ENCODE results near the gene SSBP1. TPM values are rescaled to one million over a fixed set of nuclear protein-coding genes. Genes with fewer than 3 reads are reported as not detected.
A peak's percentile ranks its signal among the peaks of the same experiment; 100 is the strongest.
"Not testable (repeated sequence)": the region's sequence is repeated elsewhere in the genome, so short reads cannot be mapped to it uniquely, and the experiment has no call there.

Gene SSBP1
- total RNA-seq, 2 experiments from 2014 or later: 106 to 117 TPM

GRCh38 chr7:141715018-141715417 lies 23.1 kb upstream of the SSBP1 start:
- Mint-ChIP-seq H3K4me1 (peaks cover 5% of the 10 kb centered on the region), H3K36me3 (peaks cover 1% of the 10 kb centered on the region), H3K9me3 (no peaks in the 10 kb centered on the region), H3K4me3 (no peak overlapping the region), H3K27ac (no peak overlapping the region), H3K27me3 (no peaks in the 10 kb centered on the region)
- no peak for DNase-seq
- POLR2A ChIA-PET: no interaction called here
- ATAC-seq (ENCODE audit: low read depth): no peak

- H3K36me3 Mint-ChIP-seq: peaks cover under 1% of the 10 kb centered on the region
- H3K27ac Mint-ChIP-seq: no peak overlapping the region
Measured at GRCh38 chr7:141715794-141716689, 22.1 kb upstream of the SSBP1 start.

GRCh38 chr7:141717450-141717849 lies 20.7 kb upstream of the SSBP1 start:
- DNase-seq (no peak), ATAC-seq (ENCODE audit: low read depth) (no peak)
- H3K9me3 Mint-ChIP-seq: no peaks in the 10 kb centered on the region
- H3K36me3 Mint-ChIP-seq: no peaks in the 10 kb centered on the region
- POLR2A ChIA-PET: no interaction called here
- H3K4me1 Mint-ChIP-seq: no peaks in the 10 kb centered on the region
- H3K27ac Mint-ChIP-seq: no peak overlapping the region
- no peak overlapping the region for H3K4me3 Mint-ChIP-seq
- no peaks in the 10 kb centered on the region for H3K27me3 Mint-ChIP-seq

More at GRCh38 chr7:141715794-141716689, 22.1 kb upstream of the SSBP1 start:
- H3K4me1 Mint-ChIP-seq: peaks cover 5% of the 10 kb centered on the region
- POLR2A ChIA-PET: interaction anchor here (0.6 kb wide), 1 partner anchor 280 kb away, joined by 4 read pairs; no protein-coding TSS in a partner anchor
- no peak for ATAC-seq (ENCODE audit: low read depth)
- H3K9me3 Mint-ChIP-seq: no peaks in the 10 kb centered on the region
- no peaks in the 10 kb centered on the region for H3K27me3 Mint-ChIP-seq
- no peak for DNase-seq
- H3K4me3 Mint-ChIP-seq: no peak overlapping the region

- no peaks in the 10 kb centered on the region for H3K36me3 Mint-ChIP-seq
- POLR2A ChIA-PET: no interaction called here
- no peaks in the 10 kb centered on the region for H3K9me3 Mint-ChIP-seq
- H3K27ac Mint-ChIP-seq: no peak overlapping the region
- no peaks in the 10 kb centered on the region for H3K4me1 Mint-ChIP-seq
- H3K4me3 Mint-ChIP-seq: no peak overlapping the region
- no peaks in the 10 kb centered on the region for H3K27me3 Mint-ChIP-seq
- ATAC-seq (ENCODE audit: low read depth) (no peak), DNase-seq (no peak)
Measured at GRCh38 chr7:141722529-141722928, 15.6 kb upstream of the SSBP1 start.

- POLR2A ChIA-PET: no interaction called here
- Mint-ChIP-seq H3K36me3 (no peaks in the 10 kb centered on the region), H3K27me3 (no peaks in the 10 kb centered on the region), H3K9me3 (no peaks in the 10 kb centered on the region), H3K27ac (no peak overlapping the region), H3K4me1 (no peaks in the 10 kb centered on the region), H3K4me3 (no peak overlapping the region)
- ATAC-seq (ENCODE audit: low read depth): no peak
- DNase-seq: no peak
Measured at GRCh38 chr7:141729020-141729419, 9.1 kb upstream of the SSBP1 start.

GRCh38 chr7:141731476-141732149 lies 6.5 kb upstream of the SSBP1 start:
- Mint-ChIP-seq H3K9me3 (no peaks in the 10 kb centered on the region), H3K4me3 (no peak overlapping the region), H3K27me3 (no peaks in the 10 kb centered on the region), H3K4me1 (peaks cover under 1% of the 10 kb centered on the region), H3K27ac (no peak overlapping the region), H3K36me3 (no peaks in the 10 kb centered on the region)
- POLR2A ChIA-PET: no interaction called here
- no peak for ATAC-seq (ENCODE audit: low read depth)
- no peak for DNase-seq

- no peaks in the 10 kb centered on the region for H3K27me3 Mint-ChIP-seq
- ATAC-seq (ENCODE audit: low read depth) (no peak), DNase-seq (no peak)
- POLR2A ChIA-PET: interaction anchor here (0.7 to 3.4 kb wide), 9 partner anchors 31 to 1258 kb away, joined by 3 to 36 read pairs (median 4); partner anchors contain the start of genes AGK, DENND11 and MRPS33
- peak overlapping the region; percentile 94 for H3K4me3 Mint-ChIP-seq
- H3K36me3 Mint-ChIP-seq: peaks cover 7% of the 10 kb centered on the region
- peaks cover 19% of the 10 kb centered on the region for H3K4me1 Mint-ChIP-seq
- no peaks in the 10 kb centered on the region for H3K9me3 Mint-ChIP-seq
- peak overlapping the region; percentile 96 for H3K27ac Mint-ChIP-seq
Measured at GRCh38 chr7:141737118-141737835, 881 bp upstream of the SSBP1 start.

- ATAC-seq (ENCODE audit: low read depth) (no peak), DNase-seq (no peak)
- Mint-ChIP-seq H3K4me3 (peak overlapping the region; percentile 94), H3K27me3 (no peaks in the 10 kb centered on the region), H3K9me3 (no peaks in the 10 kb centered on the region), H3K27ac (peak overlapping the region; percentile 96), H3K4me1 (peaks cover 21% of the 10 kb centered on the region), H3K36me3 (peaks cover 16% of the 10 kb centered on the region)
- POLR2A ChIA-PET: interaction anchor here (1.0 to 3.4 kb wide), 6 partner anchors 37 to 1065 kb away, joined by 3 to 36 read pairs (median 6); partner anchors contain the start of genes AGK, DENND11 and MRPS33
Measured at GRCh38 chr7:141738592-141739013, 445 bp downstream of the SSBP1 start.

GRCh38 chr7:141739250-141739649 lies 1.1 kb downstream of the SSBP1 start:
- peaks cover 24% of the 10 kb centered on the region for H3K4me1 Mint-ChIP-seq
- peaks cover 19% of the 10 kb centered on the region for H3K36me3 Mint-ChIP-seq
- no peak for ATAC-seq (ENCODE audit: low read depth)
- H3K27me3 Mint-ChIP-seq: no peaks in the 10 kb centered on the region
- H3K27ac Mint-ChIP-seq: peak overlapping the region; percentile 51
- POLR2A ChIA-PET: interaction anchor here (3.4 kb wide), 1 partner anchor 37 kb away, joined by 36 read pairs; the partner anchor contains the start of gene DENND11
- no peaks in the 10 kb centered on the region for H3K9me3 Mint-ChIP-seq
- no peak for DNase-seq
- H3K4me3 Mint-ChIP-seq: peak overlapping the region; percentile 94

- POLR2A ChIA-PET: no interaction called here
- peaks cover 28% of the 10 kb centered on the region for H3K36me3 Mint-ChIP-seq
Measured at GRCh38 chr7:141742229-141742628, 4.1 kb downstream of the SSBP1 start.

GRCh38 chr7:141744131-141744530 lies 6.0 kb downstream of the SSBP1 start:
- Mint-ChIP-seq H3K9me3 (no peaks in the 10 kb centered on the region), H3K36me3 (peaks cover 26% of the 10 kb centered on the region), H3K27ac (no peak overlapping the region), H3K4me1 (peaks cover 18% of the 10 kb centered on the region), H3K4me3 (no peak overlapping the region), H3K27me3 (no peaks in the 10 kb centered on the region)
- POLR2A ChIA-PET: no interaction called here
- ATAC-seq (ENCODE audit: low read depth): no peak
- no peak for DNase-seq

More at GRCh38 chr7:141742229-141742628, 4.1 kb downstream of the SSBP1 start:
- no peak overlapping the region for H3K27ac Mint-ChIP-seq
- no peaks in the 10 kb centered on the region for H3K9me3 Mint-ChIP-seq
- no peak overlapping the region for H3K4me3 Mint-ChIP-seq
- ATAC-seq (ENCODE audit: low read depth): no peak
- no peaks in the 10 kb centered on the region for H3K27me3 Mint-ChIP-seq
- H3K4me1 Mint-ChIP-seq: peaks cover 21% of the 10 kb centered on the region
- no peak for DNase-seq

- Mint-ChIP-seq H3K4me1 (peaks cover 3% of the 10 kb centered on the region), H3K36me3 (peaks cover 57% of the 10 kb centered on the region), H3K4me3 (no peak overlapping the region), H3K9me3 (peaks cover 17% of the 10 kb centered on the region), H3K27me3 (no peaks in the 10 kb centered on the region), H3K27ac (no peak overlapping the region)
- no peak for ATAC-seq (ENCODE audit: low read depth)
- POLR2A ChIA-PET: no interaction called here
- DNase-seq: no peak
Measured at GRCh38 chr7:141748396-141748795, 10.2 kb downstream of the SSBP1 start.

- H3K9me3 Mint-ChIP-seq: peaks cover 17% of the 10 kb centered on the region
- H3K27me3 Mint-ChIP-seq; H3K4me3 Mint-ChIP-seq; POLR2A ChIA-PET; ATAC-seq (ENCODE audit: low read depth); H3K27ac Mint-ChIP-seq; DNase-seq; H3K4me1 Mint-ChIP-seq: not testable (repeated sequence)
- H3K36me3 Mint-ChIP-seq: peaks cover 52% of the 10 kb centered on the region
Measured at GRCh38 chr7:141751904-141752303, 13.7 kb downstream of the SSBP1 start.
